GM18499 (cell line): ENCODE results near the gene NRF1.

ENCODE experiments used
- ATAC-seq: cut with Tn5 transposase; IDR thresholded peaks from one replicate; pipeline ENCODE4 v1.9.1; 2021; ENCODE audit warnings: moderate number of reproducible peaks; ENCODE audit not compliant: insufficient read depth, unreplicated experiment

NRF1 gene

GRCh38 chr7:129723679-129724078 lies 112.2 kb downstream of the NRF1 start:
- ATAC-seq, result no peak

DNA sequence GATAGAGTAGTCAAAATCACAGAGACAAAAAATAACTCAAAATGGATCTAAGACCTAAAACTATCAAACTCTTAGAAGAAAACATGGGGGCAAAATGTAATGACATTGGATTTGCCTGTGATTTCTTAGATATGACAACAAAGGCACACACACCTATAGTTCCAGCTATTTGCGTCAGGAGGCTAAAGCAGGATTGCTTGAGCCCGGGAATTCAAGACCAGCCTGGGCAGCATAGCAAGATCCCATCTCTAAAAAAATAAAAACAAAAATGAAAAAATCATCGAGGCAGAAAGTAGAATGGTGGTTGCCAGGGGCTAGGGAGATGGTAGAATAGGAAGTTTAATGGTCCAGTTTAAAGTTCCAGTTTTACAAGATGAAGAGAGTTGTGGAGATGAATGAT lies 113.3 kb downstream of the NRF1 start:
- ATAC-seq, result no peak

- ATAC-seq, result no peak
Measured at GRCh38 chr7:129728875-129729467, 117.5 kb downstream of the NRF1 start.

- ATAC-seq, result no peak
Measured at GRCh38 chr7:129729511-129729910, 118.0 kb downstream of the NRF1 start.

GRCh38 chr7:129730159-129730558 lies 118.6 kb downstream of the NRF1 start:
- ATAC-seq, result no peak

- ATAC-seq, result no peak
Measured at GRCh38 chr7:129734400-129734799, 122.9 kb downstream of the NRF1 start.

- ATAC-seq, result no peak
Measured at GRCh38 chr7:129739427-129739826, 127.9 kb downstream of the NRF1 start.

- ATAC-seq, result no peak
Measured at GRCh38 chr7:129740574-129741410, 129.3 kb downstream of the NRF1 start.

GRCh38 chr7:129741743-129742213 lies 130.3 kb downstream of the NRF1 start:
- no peak for ATAC-seq

- ATAC-seq, result no peak
Measured at GRCh38 chr7:129742256-129742655, 130.7 kb downstream of the NRF1 start.

GRCh38 chr7:129746857-129747529 lies 135.5 kb downstream of the NRF1 start:
- no peak for ATAC-seq

DNA sequence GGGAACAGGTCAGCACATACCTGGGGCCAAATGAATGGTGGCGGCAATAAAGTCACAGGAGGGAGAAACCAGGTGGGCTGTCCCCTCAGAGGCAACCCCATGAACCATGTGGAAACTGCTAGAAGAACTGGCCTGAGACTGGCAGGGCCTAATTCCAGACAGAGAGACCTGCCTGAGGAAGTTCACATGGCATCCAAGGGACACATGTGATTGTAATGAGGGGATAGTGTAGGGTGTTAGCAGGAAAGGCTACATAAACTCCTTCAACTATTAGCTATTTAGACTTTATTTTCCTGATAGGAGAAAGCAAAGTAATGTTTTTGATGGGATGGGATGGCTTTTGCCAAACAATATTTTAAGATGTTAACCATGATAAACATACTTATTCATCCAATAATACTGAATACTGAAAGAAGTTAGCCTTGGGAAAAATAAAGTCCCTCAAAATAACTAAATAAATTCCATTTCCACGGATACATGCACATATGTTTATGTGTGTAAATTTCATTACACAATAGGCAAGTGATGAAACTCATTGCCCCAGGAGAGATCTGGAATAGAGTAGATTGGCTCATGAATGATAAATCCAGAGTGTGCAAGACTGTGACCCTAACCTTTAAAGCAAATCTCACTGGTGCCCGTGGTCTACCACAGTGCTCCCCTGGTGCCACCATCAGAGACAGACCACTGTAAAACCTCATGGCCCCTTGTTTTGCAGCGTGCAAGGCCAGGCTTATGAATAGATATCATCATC lies 137.0 kb downstream of the NRF1 start:
- ATAC-seq, result no peak

DNA sequence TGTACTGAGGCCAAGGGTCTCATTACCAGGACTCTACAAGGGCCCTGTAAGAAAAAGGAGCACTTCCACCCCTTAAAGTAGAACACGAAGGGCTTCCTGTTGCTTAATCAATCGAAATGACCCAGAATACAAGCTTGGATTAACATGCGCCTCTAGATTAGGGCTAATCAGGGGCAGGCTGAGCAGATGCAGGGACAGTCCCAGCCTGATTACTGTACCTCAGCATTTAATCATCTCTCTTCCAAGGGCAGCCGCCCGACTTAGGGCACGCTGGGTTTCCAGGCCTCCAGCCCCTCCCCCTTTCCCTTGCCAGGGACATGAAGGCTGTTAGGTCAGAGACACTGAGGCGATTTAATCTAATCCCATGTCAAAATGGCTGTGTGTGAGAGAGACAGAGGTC lies 138.6 kb downstream of the NRF1 start:
- ATAC-seq, result no peak

GRCh38 chr7:129750501-129750900 lies 139.0 kb downstream of the NRF1 start:
- no peak for ATAC-seq

DNA sequence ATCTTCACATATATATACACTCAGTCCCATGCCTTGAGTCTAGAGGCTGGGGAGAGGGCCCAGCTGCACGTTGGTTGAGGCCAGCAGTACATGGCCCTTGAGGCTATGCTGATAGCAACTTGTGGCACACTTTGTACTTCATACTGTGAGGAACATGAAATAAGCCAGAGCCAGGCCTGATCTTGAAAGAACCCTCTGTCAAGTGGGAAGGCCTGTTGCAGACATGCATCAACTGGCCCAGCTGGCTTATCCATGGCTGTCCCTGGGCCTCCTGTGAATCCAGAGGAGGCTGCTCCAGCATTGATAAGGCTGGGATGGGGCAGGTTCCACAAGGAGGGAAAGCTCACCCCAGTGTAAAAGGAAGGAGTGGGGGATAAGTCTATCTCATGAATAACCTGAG lies 140.4 kb downstream of the NRF1 start:
- no peak for ATAC-seq

- no peak for ATAC-seq
Measured at GRCh38 chr7:129752760-129753159, 141.2 kb downstream of the NRF1 start.

GRCh38 chr7:129754406-129754805 lies 142.9 kb downstream of the NRF1 start:
- no peak for ATAC-seq

DNA sequence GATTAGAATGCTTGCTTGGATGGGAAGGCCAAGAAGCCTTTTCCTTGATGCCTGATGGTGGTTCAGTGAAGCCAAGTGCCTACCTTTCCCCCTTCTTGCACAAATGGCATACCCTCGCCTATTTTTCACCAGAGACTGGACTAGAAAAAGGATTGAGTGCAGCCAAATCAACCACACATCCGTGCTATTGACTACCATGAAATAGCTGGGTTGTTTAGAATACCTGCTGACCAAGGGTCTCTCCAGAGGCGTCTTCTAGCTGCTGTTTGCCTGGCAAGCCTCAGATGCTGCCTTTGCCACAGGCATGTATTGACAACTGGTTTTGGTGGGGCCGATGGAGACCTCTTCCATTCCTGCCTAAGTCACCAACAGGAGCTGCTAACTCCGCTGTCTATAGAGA lies 146.5 kb downstream of the NRF1 start:
- no peak for ATAC-seq

DNA sequence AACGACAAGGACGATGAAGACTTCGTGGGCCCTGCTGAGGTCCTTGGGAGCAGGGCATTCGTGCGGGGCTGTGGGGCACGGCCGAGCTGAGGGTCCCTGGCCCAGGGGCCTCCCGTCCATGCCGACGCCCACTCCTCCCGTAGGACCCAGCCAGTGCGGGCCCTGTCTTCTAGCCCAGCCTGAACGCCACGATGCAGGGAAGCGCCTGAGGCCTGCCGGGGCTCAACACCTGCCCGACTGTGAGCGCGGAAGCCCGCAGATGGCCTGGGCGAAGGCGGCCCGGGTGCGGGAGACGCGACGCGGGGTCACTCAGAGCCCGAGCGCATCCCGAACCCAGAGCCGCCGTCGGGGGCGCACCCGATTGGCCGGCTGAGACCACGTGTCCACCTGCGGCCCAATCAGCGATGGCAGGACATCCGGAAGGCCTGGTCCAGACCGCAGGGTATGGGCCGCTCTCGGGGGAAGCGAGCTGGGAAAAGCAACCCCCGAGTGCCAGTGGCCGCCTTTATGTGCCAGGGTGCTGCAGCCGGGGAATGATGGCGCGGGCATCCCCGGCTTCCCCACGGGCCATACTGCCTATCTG lies 151.0 kb downstream of the NRF1 start:
- ATAC-seq, result no peak
